Nephron progenitor cell (in vitro differentiated cells): ENCODE data around the gene FARP2.

Experiments
- DNase-seq: peaks from one replicate; pipeline ENCODE4 v3.0.0; 2021
- H3K27ac Mint-ChIP-seq: 2 replicates; pipeline ENCODE4 v1.8.0; 2021; ENCODE audit warnings: mild to moderate bottlenecking, moderate library complexity, mixed read lengths
- H3K27me3 Mint-ChIP-seq: 2 replicates; pipeline ENCODE4 v1.8.0; 2021; ENCODE audit warnings: mild to moderate bottlenecking, low read depth, mixed read lengths; ENCODE audit not compliant: poor library complexity
- H3K36me3 Mint-ChIP-seq: 2 replicates; pipeline ENCODE4 v1.8.0; 2021; ENCODE audit warnings: low read depth, mixed read lengths
- H3K4me1 Mint-ChIP-seq: 2 replicates; pipeline ENCODE4 v1.8.0; 2021; ENCODE audit warnings: mixed read lengths
- H3K4me3 Mint-ChIP-seq: 2 replicates; pipeline ENCODE4 v1.8.0; 2021; ENCODE audit warnings: mild to moderate bottlenecking, moderate library complexity, mixed read lengths
- H3K9me3 Mint-ChIP-seq: 2 replicates; pipeline ENCODE4 v1.8.0; 2021; ENCODE audit warnings: mild to moderate bottlenecking, moderate library complexity, mixed read lengths
- TF ChIP-seq, protein P1 (sequence below): fragments of 200-600 bp; sonication (generic); IDR thresholded peaks from 2 replicates; pipeline ENCODE4 v1.5.0; 2021; ENCODE audit warnings: antibody characterized with exemption

Gene FARP2

DNA sequence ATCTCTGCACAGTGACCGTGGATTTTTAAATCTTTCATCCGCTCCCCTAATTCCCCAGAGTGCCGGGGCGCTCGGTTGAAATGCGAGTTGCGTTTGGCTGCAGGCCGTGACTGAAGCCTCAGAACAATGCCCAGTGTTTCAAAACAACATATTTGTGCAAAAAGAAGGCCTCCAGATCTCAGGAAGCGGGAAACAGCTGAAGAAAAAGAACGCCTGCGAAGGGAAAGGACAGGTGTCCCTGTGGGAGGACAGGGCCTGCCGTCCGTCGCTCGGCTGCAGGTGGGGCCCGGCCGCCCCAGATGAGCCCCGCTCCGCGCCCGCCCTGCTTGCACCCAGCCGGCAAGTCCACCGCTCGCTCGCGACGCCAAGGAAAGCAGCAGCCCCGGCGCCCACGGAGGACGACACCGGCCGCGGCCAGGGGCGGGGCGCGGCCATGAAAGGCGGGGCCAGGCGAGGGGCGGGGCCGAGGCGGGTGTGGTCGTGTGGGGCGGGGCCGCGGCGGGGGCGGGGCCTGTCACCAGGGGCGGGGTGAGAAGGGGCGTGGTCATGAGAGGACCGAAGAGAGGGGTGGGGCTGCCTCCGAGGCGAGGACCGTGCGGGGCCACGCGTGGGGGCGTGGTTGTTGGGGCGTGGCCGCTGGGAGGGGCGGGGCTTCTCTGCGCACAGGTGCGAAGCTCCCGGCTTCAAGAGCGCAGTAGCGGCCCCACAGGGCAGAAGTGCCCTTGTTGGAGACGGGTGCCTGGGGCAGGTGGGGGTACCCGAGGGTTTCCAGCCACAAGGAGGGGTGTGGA is 184.9 kb downstream of the FARP2 start:
- TF ChIP-seq, protein P1, sequence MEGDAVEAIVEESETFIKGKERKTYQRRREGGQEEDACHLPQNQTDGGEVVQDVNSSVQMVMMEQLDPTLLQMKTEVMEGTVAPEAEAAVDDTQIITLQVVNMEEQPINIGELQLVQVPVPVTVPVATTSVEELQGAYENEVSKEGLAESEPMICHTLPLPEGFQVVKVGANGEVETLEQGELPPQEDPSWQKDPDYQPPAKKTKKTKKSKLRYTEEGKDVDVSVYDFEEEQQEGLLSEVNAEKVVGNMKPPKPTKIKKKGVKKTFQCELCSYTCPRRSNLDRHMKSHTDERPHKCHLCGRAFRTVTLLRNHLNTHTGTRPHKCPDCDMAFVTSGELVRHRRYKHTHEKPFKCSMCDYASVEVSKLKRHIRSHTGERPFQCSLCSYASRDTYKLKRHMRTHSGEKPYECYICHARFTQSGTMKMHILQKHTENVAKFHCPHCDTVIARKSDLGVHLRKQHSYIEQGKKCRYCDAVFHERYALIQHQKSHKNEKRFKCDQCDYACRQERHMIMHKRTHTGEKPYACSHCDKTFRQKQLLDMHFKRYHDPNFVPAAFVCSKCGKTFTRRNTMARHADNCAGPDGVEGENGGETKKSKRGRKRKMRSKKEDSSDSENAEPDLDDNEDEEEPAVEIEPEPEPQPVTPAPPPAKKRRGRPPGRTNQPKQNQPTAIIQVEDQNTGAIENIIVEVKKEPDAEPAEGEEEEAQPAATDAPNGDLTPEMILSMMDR, result no peak
- Mint-ChIP-seq H3K27me3 (peaks cover 37% of the 10 kb centered on the region), H3K36me3 (no peaks in the 10 kb centered on the region), H3K4me3 (peak overlapping the region; percentile 70), H3K4me1 (peaks cover 24% of the 10 kb centered on the region), H3K27ac (no peak overlapping the region), H3K9me3 (peaks cover 3% of the 10 kb centered on the region)
- DNase-seq, result peak; percentile 78

DNA sequence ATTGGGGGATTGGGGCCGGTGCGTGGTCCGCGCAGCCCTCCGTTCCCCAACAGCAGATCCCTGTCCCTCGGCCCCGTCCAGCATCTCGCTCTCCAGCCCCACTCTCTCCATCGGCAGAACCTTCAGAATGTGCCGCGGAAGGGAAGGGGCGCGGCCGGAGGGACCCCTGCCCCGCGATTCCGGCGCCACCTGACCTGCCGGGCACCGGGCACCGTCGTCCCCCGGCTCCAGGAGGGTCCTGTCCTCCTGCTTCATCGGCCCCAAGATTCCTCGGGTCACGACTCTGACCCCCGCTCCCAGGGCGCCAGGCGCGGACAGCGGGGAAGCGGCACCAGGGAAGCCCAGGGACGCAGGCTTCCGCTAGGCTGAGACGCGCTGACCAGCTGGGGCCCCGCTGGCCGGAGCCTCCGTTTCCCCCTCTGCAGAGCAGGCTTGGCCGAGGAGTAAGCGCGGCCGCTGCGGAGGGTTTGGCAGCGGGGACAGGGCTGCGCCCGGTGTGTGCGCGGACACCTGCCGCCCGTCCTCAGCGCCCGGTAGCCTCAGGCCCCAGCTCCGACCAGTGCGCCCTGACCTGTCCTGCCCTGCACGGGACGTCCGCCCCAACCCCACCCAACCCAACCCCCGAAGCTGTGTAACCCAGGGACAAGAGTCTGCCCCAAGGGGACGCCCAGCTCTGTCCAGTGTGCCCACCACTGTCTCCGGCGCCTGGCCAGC is 185.6 kb downstream of the FARP2 start:
- H3K4me1 Mint-ChIP-seq, result peaks cover 17% of the 10 kb centered on the region
- H3K27ac Mint-ChIP-seq, result no peak overlapping the region
- H3K27me3 Mint-ChIP-seq, result peaks cover 36% of the 10 kb centered on the region
- TF ChIP-seq, protein P1, result no peak
- H3K36me3 Mint-ChIP-seq, result no peaks in the 10 kb centered on the region
- H3K4me3 Mint-ChIP-seq, result no peak overlapping the region
- peaks cover 3% of the 10 kb centered on the region for H3K9me3 Mint-ChIP-seq
- DNase-seq, result no peak

DNA sequence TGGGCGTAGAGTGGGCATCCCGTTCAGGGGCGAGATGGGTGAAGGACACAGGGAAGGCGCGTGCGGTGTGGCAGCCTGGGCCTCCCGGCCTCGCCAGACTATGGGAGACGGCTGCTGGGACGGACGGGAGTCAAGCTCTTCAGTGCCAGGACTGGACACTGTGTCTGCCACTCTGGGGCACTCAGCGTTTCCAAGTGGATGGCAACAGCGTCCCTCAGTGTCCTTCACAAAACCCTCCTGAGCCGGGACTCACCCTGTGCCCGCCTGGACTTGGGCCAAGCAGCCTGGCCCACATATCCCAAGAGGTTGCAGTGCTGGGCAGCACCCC is 186.2 kb downstream of the FARP2 start:
- Mint-ChIP-seq H3K36me3 (no peaks in the 10 kb centered on the region), H3K27ac (no peak overlapping the region), H3K4me1 (peaks cover 16% of the 10 kb centered on the region), H3K9me3 (peaks cover 3% of the 10 kb centered on the region), H3K27me3 (peaks cover 31% of the 10 kb centered on the region), H3K4me3 (no peak overlapping the region)
- no peak for DNase-seq
- TF ChIP-seq, protein P1, result no peak
